GM19467 (cell line): Measurements from ENCODE around the gene ZNF516.

Experiments used
- ATAC-seq: cut with Tn5 transposase; IDR thresholded peaks from one replicate; pipeline ENCODE4 v1.9.1; 2021; ENCODE audit warnings: mild to moderate bottlenecking, moderate library complexity; ENCODE audit not compliant: unreplicated experiment

ZNF516 gene

GRCh38 chr18:76368976-76369375 lies 126.1 kb downstream of the ZNF516 start:
- no peak for ATAC-seq

- no peak for ATAC-seq
Measured at GRCh38 chr18:76368271-76368670, 126.8 kb downstream of the ZNF516 start.

- ATAC-seq = no peak
Measured at GRCh38 chr18:76367168-76368125, 127.6 kb downstream of the ZNF516 start.

- no peak for ATAC-seq
Measured at GRCh38 chr18:76365561-76365960, 129.5 kb downstream of the ZNF516 start.

GRCh38 chr18:76364282-76365259 lies 130.5 kb downstream of the ZNF516 start:
- ATAC-seq = peak; percentile 77

GRCh38 chr18:76363436-76364120 lies 131.5 kb downstream of the ZNF516 start:
- no peak for ATAC-seq

GRCh38 chr18:76362676-76363075 lies 132.4 kb downstream of the ZNF516 start:
- no peak for ATAC-seq

- no peak for ATAC-seq
Measured at GRCh38 chr18:76361219-76361618, 133.8 kb downstream of the ZNF516 start.

- ATAC-seq = no peak
Measured at GRCh38 chr18:76359909-76360308, 135.1 kb downstream of the ZNF516 start.

GRCh38 chr18:76358774-76359173 lies 136.3 kb downstream of the ZNF516 start:
- ATAC-seq = no peak

GRCh38 chr18:76357585-76358260 lies 137.3 kb downstream of the ZNF516 start:
- no peak for ATAC-seq

GRCh38 chr18:76357174-76357573 lies 137.9 kb downstream of the ZNF516 start:
- ATAC-seq = no peak

- no peak for ATAC-seq
Measured at GRCh38 chr18:76356666-76357065, 138.4 kb downstream of the ZNF516 start.

GRCh38 chr18:76354348-76354747 lies 140.7 kb downstream of the ZNF516 start:
- ATAC-seq = no peak

GRCh38 chr18:76353500-76353899 lies 141.5 kb downstream of the ZNF516 start:
- no peak for ATAC-seq

GRCh38 chr18:76353046-76353445 lies 142.0 kb downstream of the ZNF516 start:
- no peak for ATAC-seq

GRCh38 chr18:76351961-76352581 lies 143.0 kb downstream of the ZNF516 start:
- no peak for ATAC-seq

- ATAC-seq = no peak
Measured at GRCh38 chr18:76350134-76351025, 144.7 kb downstream of the ZNF516 start.
